Lung (tissue), 12 donors: ENCODE results near the gene SLC27A1. TPM values are rescaled to one million over a fixed set of nuclear protein-coding genes. Genes with fewer than 3 reads are reported as not detected.
"Not testable (repeated sequence)": the region's sequence is repeated elsewhere in the genome, so short reads cannot be mapped to it uniquely, and the experiment has no call there.

Experiments used
- ATAC-seq: fragments of 200-7000 bp; cut with Tn5 transposase; one replicate; pipeline ENCODE4 v1.9.1; 2020; ENCODE audit warnings: moderate number of reproducible peaks; ENCODE audit not compliant: insufficient read depth, low FRiP score
- DNase-seq, 3 donors: peaks; one replicate each; pipeline ENCODE4 v3.0.0-alpha.2; 2013 to 2017
- H3K27ac ChIP-seq, 2 donors: one replicate each; pipeline ENCODE4 v1.5.1; 2013; ENCODE audit warnings: mild to moderate bottlenecking in 2 of 2, moderate library complexity in 2 of 2, control low read depth in 1 of 2, inconsistent platforms in 1 of 2, low read depth in 1 of 2, low read length in 1 of 2
- H3K27me3 ChIP-seq, 3 donors: one replicate each; pipeline ENCODE4 v1.5.1; 2013; ENCODE audit warnings: low read length in 2 of 3; ENCODE audit not compliant: control insufficient read depth in 3 of 3, insufficient read depth in 3 of 3
- H3K36me3 ChIP-seq, 4 donors: one replicate each; pipeline ENCODE4 v1.5.1; 2013; ENCODE audit warnings: low read length in 4 of 4, mild to moderate bottlenecking in 1 of 4, moderate library complexity in 1 of 4; ENCODE audit not compliant: control insufficient read depth in 4 of 4, insufficient read depth in 4 of 4
- H3K4me1 ChIP-seq, 5 donors: one replicate each; pipeline ENCODE4 v1.5.1; 2013; ENCODE audit warnings: low read length in 5 of 5, mild to moderate bottlenecking in 2 of 5, moderate library complexity in 1 of 5; ENCODE audit not compliant: control insufficient read depth in 5 of 5, insufficient read depth in 5 of 5
- H3K4me3 ChIP-seq: one replicate; pipeline ENCODE4 v1.5.1; 2013; ENCODE audit warnings: mild to moderate bottlenecking, control low read depth, moderate library complexity
- H3K9ac ChIP-seq, 2 donors: one replicate each; pipeline ENCODE4 v1.5.1; 2013; ENCODE audit warnings: low read length in 2 of 2, control low read depth in 1 of 2; ENCODE audit not compliant: insufficient read depth in 1 of 2
- H3K9me3 ChIP-seq, 4 donors: one replicate each; pipeline ENCODE4 v1.5.1; 2013; ENCODE audit warnings: low read length in 3 of 4, mild to moderate bottlenecking in 1 of 4, moderate library complexity in 1 of 4; ENCODE audit not compliant: control insufficient read depth in 4 of 4, insufficient read depth in 3 of 4
- CTCF ChIP-seq: IDR thresholded peaks from 2 replicates; pipeline ENCODE4 v1.5.1; 2012; ENCODE audit warnings: mild to moderate bottlenecking; ENCODE audit errors: control extremely low read depth, extremely low read depth
- WGBS, 2 donors: extraction: QIAGEN DNeasy Blood & Tissue Kit; methylation state at CpG; one replicate each; pipeline ENCODE4 v1.1.7; 2013; 5-methylcytosine and 5-hydroxymethylcytosine counted together
- polyA plus RNA-seq, 2 donors: library from polyadenylated mRNA; stranded (reverse); fragments of 200-250 nt; gene quantifications; one replicate each; pipeline ENCODE4 v1.2.1, GENCODE V29; 2013
- total RNA-seq, 2 donors: library from RNA; depleted of rRNA in 1 of 2; stranded (reverse); fragments of >200 nt in 1 of 2; gene quantifications; one replicate each; pipeline ENCODE4 v1.2.1, GENCODE V29; 2014 to 2021
- donor health status: control.
- donor health status: control.
- donor health status: Bipolar disorder and iron deficiency.
- donor health status: healthy.
- donor health status: DM: yes; HTN: yes; CAD: no.

The SLC27A1 gene
- total and polyA plus RNA-seq, 4 donors, result 12.2 to 26.9 (median 20.6) TPM

GRCh38 chr19:17506745-17507144 is 36.4 kb downstream of the SLC27A1 start:
- DNase-seq (no peak), ATAC-seq (no peak)
- no peak overlapping the region for H3K9ac ChIP-seq
- H3K36me3 ChIP-seq, result peaks cover 0 to 10% (median 2%) of the 10 kb centered on the region in 4 donors
- H3K9me3 ChIP-seq, result no peaks in the 10 kb centered on the region
- peaks cover 0 to 6% (median 0%) of the 10 kb centered on the region in 5 donors for H3K4me1 ChIP-seq
- WGBS, 2 donors, result 82 to 87% methylated on average over 9 of the region's 9 CpGs
- H3K27me3 ChIP-seq, result no peaks in the 10 kb centered on the region
- H3K4me3 ChIP-seq, result no peak overlapping the region
- H3K27ac ChIP-seq, result no peak overlapping the region
- TF ChIP-seq CTCF, result no peak

GRCh38 chr19:17508558-17508933 is 38.2 kb downstream of the SLC27A1 start:
- not testable (repeated sequence) for ATAC-seq, H3K27me3 ChIP-seq, H3K27ac ChIP-seq, H3K9me3 ChIP-seq, H3K4me3 ChIP-seq, DNase-seq, H3K9ac ChIP-seq
- 92% methylated on average over 3 of the region's 3 CpGs for WGBS, 2 donors
- H3K4me1 ChIP-seq, result peaks cover 0 to 12% (median 0%) of the 10 kb centered on the region in 5 donors
- peaks cover 0 to 10% (median 0%) of the 10 kb centered on the region in 4 donors for H3K36me3 ChIP-seq

- H3K27me3 ChIP-seq, result no peaks in the 10 kb centered on the region
- peaks cover 0 to 8% (median 0%) of the 10 kb centered on the region in 4 donors for H3K36me3 ChIP-seq
- peak in 1 of 3 donors; percentile 26 for DNase-seq
- ATAC-seq, result no peak
- peak overlapping the region in 1 of 2 donors; percentile 67 for H3K9ac ChIP-seq
- no peaks in the 10 kb centered on the region for H3K9me3 ChIP-seq
- H3K4me1 ChIP-seq, result peaks cover 0 to 11% (median 0%) of the 10 kb centered on the region in 5 donors
- H3K4me3 ChIP-seq, result peak overlapping the region; percentile 93
- TF ChIP-seq CTCF, result no peak
- peak overlapping the region; percentile 30 to 98 for H3K27ac ChIP-seq
- WGBS, 2 donors, result 36 to 39% methylated on average over 13 of the region's 13 CpGs
Observed at GRCh38 chr19:17510220-17510993, 40.1 kb downstream of the SLC27A1 start.

GRCh38 chr19:17511724-17512573 is 41.6 kb downstream of the SLC27A1 start:
- Histone ChIP-seq H3K4me1 (peaks cover 0 to 11% (median 0%) of the 10 kb centered on the region in 5 donors), H3K27me3 (no peaks in the 10 kb centered on the region), H3K9ac (peak overlapping the region; percentile 37 to 57), H3K27ac (peak overlapping the region; percentile 98 to 99), H3K4me3 (peak overlapping the region; percentile 93), H3K36me3 (peaks cover 0 to 6% (median under 1%) of the 10 kb centered on the region in 4 donors), H3K9me3 (peaks cover 0 to under 1% (median 0%) of the 10 kb centered on the region in 4 donors)
- ATAC-seq (peak; percentile 82), DNase-seq (peak; percentile 89 to 93 (median 90))
- no peak for TF ChIP-seq CTCF
- WGBS, 2 donors, result 0 to 1% methylated on average over 74 to 82 of the region's 82 CpGs
